Fibroblast of skin of abdomen (primary cell): ENCODE measurements around the gene ADAP1.
"Not testable (repeated sequence)": the region's sequence is repeated elsewhere in the genome, so short reads cannot be mapped to it uniquely, and the experiment has no call there.

Source experiments
- DNase-seq: peaks from one replicate; pipeline ENCODE4 v3.0.0-alpha.2; 2013

Gene ADAP1

DNA sequence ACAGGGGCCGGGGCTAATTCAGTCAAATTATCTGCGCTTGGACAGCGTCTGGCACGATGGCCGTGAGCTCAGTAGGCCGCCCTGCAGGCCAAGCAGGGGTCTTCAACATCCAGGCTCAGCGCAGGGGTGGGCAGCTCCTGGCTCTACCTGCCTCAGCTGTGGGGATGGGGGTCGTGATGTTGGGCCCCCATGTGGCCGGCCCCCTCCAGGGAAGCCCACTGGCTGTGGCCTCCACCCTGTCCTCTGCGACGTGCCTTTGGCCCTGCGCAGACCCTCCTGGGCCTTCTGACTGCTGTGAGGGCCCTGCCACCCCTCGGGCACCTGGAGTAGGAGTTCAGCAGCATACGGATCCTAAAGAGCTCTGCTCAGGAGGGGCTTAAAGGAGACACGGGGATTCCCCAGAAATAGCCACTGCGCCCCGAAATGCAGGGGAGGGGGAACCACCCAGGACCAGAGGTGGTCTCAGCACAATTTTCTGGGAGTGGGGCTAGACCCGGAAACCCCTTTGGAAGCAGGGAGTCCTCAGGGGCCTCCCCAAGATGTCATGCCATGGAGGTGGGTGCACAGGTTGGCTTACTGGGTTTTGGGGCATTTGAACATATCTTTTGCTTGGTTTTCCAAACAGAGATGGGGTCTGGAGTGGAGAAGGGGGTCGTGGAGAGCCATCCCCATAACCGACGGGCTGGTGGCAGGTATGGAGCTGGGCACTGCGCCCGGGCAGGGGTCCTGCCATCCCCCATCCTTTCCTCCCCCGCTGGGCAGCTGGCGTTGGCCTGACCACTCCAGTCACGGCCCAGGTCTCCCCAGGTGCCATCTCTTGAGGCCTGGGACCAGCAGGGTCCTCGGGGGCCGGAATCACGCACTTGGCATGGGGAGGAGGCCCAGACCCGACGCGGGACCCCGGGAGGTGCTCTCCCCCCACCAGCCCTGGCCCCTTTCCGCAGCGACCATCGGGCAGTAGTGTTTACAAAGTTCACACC lies 4.0 kb upstream of the ADAP1 start:
- no peak for DNase-seq

DNA sequence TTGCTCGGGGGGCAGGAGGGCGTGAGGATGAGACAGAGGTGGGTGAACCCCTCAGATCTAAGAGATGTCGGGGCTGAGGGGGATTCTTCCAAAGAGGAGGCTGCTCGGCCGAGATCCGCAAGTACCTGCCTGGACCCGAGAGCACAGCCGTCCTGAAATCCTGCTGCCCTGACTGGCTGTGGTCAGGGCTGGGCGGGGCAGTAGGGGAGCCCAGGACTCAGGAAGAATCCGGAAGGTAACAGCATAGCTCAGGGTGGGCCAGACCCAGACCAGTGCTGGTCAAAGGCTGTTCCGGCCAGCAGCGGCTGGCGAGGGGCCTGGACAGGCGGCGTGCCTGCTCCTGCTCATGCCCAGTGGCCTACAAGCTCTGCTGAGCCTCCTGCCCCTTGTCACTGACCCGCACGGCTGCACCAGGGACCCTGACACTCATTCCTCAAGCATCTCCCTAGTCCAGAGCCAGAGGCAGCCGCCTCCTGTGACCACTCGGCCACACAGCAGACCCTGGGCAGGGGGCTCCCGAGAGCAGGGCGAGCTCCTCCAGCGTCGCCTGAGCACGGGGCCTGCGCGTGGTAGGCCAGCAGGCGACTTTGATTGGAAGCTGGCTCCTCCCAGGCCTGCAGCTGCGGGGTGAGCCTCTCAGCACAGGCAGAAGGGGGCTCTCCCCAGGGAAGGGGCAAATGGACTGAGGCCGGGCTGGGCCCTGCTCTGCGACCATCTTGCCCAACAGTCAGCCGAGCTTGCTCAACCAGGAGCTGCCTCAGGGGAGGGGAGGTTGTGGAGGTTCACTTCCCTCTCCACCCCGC lies 3.1 kb upstream of the ADAP1 start:
- DNase-seq, result no peak

DNA sequence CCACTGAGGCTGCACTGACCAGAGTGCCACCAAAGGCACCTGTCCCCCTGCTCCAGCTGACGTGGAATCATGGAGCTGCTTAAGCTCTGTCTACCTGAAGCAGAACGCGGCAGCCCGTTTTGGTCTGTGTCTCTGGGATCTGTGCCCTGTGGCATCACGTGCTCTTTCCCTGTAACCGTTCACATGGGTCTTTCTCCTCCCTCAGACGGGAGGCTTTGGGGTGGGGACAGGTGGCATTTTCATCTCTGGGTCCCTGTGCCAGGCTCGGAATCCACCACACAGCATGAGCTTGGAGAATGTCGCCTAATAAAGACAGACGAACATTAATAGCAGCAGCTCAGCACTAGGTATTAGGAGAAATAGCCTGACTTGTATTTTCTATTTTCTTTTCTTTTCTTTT lies 1.6 kb upstream of the ADAP1 start:
- no peak for DNase-seq

DNA sequence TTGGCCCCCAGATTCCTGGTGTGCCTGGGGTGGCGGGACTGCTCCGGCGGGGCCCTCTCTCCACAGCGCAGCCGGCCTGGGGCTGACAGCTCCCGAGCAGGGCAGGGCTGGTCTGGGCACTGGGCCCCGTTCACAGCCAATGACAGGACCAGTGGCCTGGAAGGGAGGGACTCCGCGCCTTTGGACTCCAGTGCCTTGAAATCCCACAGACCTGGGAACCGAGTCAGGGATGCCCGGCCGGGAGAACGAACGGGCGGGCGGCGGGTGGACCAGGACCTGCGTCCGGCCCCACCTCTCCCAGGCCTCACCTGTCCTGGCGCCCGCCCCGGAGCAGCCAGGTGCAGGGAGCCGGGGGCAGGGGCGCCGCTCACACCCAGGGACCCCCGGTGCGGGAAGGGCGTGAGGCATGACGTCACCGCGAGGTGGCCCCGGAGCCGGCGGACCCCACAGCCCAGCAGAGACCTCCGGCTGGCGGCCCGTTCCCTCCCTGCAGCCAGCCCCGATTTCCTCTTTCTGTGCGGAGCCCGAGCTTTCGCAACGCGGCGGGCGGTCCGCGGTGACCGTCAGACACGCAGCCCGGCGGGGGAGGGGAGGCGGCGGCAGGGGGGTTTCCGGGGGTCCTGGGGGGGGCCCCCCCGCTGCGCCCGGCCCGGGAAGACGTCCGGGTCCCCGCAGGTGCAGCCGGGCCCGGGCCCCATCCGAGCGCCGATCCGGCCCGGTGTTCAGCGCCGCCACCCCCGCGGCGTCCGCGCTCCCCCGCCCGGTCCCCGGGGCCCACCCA lies 743 bp downstream of the ADAP1 start:
- DNase-seq, result no peak

DNA sequence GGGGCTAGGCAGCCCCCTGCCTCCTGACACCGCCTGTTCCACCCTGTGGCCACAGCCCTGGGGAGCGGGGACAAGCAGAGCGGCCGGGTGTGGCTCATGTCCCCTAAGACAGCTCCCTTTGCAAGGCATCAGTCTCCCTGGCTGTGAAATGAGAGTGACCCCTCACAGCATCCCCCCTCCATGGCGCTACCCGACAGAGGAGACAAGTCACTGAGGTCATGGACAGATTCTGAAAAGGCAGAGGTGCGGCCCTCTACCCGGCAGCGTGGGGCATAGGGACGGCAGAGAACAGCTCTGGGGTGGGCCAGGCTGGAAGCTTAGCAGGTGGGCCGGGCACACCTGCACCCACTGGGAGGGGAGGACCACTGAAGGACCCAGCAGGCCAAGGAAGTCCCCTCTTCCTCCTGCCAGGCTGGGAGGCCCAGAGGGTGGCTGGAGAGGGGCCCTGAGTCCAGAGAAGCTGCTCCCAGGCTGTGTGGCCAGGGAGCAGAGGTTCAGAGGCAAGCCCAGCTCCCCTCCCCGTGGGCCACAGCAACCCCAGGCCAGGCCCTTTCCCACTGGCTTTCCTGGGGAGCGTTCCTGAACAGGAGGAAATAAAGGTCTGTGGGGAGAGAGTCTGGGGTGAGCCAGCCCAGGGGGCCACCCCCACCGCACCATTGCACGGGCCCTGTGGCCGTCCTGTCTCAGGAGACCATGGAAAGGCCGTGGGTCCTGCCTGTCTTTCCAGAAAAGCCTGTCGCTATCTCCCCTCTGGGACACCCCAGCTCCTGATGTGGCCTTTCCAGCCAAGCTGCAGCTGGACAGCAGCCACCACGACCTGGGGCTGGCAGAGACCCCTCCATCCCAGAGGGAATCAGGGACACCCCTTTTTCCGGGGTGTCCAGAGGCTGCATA lies 1.7 kb downstream of the ADAP1 start:
- no peak for DNase-seq

DNA sequence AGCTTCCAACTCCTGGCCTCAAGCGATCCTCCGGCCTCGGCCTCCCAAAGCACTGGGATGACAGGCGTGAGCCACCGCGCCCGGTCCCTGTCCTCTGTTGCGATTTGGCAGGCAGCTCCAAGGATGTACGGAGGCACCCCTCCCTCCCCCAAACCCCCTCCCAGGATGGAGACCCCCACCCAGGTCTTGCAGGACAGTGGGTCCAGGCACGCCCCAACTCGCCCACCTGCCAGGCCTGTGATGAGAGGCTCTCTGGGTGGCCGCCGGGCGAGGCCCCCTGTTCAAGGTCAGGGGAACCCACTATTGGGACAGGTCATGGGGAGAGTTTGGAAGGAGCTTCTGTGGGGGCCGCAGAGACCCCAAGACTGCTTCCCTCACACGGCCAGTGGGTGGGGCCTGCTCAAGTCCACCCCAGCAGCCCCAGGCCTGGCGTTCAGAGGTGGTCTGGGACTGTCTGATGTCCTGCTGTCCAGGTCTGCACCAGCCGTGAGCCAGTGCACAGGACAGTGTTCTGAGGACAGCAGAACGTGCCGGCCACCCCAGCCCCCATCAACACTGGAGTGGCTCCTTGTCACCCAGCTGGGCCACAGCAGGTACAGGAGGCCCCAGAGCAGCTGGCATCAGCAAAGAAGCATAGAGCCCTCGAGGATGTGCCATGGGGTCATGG lies 2.5 kb downstream of the ADAP1 start:
- no peak for DNase-seq

DNA sequence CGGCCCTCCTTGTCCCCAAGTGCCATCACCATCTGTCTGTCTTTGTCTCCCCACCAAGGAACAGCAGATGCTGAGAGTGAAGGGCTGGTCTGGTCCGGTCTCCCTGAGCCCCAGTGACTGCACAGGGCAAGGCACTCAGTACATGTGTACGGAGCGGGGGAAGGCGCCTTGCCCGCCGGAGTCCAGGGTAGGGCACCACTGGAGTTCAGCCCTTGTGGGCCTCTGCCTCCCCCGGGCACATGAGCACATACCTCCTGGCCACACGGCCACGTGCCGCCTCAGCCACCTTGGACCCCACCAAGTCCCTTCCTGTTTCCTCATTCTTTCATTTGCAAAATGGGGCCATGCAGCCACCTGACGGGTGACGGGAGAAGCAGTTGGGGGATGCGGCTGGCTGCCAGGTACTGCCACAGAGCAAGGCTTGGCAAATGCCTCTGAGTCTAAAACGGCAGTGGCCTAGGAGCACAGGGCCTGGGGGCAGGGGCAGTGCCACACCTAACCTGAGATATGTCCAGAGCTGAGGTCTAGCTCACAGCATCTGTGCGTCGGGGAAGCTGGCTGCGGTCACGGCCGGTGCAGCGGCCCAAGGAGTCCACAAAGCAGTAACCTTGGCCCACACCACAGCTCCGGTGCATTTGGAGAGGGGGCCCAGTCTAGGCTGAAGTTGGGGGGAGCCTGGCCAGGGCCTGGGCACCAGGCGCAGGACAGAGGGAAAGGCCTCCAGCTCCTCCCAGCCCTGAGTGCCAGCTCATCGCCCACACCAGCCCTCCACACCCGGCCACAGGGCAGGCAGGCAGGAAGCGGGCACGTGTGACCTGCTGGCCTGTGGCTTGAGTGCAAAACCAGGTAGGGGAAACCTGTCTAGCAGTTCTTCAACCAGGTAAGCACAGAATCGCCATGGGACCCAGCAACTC lies 5.2 kb downstream of the ADAP1 start:
- DNase-seq, result no peak

DNA sequence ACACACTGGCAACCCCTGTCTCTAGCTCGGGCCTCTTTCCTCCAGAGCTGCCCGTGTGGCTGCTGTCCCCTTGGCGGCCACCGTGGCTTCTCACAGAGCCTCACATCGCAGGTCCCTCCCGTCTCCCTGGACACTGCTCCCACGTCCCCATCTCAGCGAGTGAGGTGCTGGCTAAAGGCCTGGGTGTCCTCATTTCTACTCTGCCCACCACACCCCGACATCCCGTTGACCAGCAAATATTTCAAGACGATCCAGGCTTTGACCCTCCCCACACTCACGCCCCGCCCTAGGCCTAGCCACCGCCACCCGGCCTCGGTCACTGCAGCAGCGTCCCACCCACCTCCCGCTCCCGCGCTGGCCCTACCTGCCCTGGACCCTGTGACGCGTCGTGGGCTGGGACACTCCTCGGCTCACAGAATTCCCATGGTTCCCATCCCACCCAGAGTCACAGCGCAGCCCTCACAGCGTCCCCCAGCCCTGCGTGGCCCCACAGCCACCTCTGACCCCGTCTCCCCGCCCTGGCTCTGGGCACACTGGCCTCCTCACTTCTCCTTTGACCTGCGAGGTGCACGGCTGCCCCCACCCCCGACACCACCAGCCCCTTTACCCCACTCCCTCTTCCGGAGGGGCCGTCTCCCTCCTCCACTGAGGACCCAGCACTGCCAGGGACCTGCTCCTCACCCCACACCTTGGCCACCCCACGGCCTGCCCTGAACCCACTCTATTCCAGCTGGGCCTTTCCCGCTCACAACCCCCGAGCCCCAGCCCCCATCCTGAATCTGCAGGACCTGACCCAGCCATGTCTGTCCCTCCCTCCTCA lies 6.9 kb downstream of the ADAP1 start:
- no peak for DNase-seq

DNA sequence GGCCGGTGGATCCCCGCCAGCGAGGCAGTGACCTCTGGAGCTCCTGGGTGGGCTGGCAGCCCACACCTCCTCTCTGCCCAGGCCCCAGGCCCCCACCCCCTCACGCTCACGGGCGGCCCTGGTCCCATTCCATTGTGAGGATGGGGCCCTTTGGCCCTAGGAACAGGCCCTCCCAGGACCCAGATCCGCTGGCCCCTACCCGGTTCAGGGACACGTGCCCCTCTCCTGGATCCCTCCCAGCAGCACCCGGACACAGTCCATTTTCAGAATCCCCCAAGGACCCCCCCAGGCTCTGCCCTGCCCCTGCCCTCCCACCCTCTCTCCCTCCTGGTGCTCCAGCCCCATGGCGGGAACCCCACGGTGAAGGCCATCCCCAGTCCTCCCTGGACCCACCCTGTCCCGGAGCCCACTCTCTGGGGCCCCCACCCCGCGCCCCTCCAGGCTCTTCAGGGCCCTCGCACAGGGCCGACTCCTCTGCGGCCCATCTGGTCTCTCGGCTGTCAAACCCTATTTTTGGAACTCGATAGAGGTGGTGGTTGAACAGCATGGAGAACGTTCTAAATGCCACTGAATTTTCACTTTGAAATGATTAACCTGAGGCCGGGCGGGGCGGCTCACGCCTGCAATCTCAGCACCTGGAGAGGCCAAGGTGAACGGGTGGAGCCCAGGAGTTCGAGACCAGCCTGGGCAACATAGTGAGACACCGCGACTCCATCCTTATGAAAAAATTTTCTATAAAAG lies 8.1 kb downstream of the ADAP1 start:
- DNase-seq, result no peak

DNA sequence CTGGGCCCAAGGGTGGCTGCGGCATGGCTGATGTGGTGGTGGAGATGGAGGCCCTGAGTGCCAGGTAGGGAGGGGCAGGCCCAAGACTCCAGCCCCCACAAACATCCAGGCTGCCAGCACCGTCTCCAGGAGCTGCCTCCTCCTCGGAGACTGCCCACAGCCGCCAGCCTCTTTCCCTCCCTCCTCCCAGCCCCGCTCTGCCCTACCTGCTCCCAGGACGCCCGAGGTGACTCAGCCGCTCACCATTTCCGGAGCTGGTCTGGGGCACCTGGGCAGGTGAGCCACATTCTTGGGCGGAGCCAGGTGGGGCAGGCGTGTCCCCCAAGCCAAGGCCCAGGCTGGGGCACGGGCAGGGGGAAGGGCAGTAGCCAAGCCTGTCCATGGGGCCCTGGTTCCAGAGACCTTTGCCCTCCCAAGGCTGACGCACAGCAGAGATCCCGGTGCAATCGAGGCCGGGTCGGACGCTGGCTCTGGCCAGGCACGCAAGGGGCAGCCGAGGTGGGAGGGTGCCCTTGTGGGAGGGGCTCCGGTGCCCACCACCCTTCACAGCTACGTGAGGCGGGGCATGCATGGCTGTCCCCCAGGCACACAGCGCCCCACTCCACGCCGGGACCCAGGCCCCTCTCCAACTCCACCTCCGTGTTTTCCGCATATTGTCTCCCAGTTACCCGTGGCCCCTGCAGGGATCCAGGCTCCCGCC lies 8.8 kb downstream of the ADAP1 start:
- DNase-seq, result no peak

DNA sequence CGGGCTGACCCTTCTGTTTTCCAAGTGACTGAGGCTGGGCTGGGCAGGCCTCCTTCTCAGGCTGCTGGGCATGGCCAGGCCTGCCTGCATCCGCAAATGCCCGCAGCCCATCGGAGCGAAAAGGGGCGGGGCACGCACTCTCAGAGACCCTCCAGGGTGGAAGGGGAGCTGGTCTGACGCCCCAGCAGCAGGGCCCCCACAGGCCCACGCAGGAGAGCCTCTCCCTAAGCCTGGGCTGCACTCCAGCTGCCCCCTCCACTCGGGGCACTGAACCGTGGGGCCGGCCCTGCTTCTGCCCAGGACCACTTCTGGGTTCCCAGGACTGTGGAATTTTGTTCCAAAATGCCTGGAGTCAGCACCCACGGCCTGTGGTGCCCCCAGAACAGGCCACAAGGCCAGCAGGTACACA lies 9.3 kb downstream of the ADAP1 start:
- DNase-seq, result no peak

DNA sequence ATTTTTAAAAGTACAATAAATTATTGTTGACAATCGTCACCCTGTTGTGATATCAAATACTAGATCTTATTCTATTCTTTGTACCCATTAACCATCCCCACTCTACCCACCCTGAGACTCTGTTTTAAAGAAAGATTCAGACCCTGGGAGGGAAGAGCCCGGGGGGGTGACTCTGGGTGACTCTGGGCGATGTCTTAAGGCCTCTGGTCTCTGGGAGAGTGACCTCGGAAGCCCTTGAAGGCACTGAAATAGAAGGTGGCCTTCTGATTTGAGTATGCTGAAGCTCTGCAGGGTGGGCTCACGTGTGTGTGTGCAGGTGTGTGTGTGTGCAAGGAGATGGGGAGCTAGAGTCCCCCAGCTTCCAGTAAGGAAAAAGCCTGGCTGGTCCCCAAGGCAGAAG lies 9.7 kb downstream of the ADAP1 start:
- DNase-seq, result no peak

DNA sequence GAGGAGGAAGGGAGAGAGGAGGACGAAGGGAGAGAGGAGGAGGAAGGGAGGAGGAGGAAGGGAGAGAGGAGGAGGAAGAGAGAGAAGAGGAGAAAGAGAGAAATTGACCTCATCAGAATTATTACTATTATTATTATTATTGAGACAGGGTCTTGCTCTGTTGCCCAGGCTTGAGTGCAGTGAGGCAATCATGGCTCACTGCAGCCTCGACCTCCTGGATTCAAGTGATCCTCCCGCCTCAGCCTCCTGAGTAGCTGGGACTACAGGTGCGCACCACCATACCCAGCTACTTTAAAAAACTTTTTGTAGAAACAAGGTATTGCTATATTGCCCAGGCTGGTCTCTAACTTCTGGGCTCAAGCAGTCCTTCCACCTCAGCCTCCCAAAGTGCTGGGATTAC lies 10.7 kb downstream of the ADAP1 start:
- not testable (repeated sequence) for DNase-seq

DNA sequence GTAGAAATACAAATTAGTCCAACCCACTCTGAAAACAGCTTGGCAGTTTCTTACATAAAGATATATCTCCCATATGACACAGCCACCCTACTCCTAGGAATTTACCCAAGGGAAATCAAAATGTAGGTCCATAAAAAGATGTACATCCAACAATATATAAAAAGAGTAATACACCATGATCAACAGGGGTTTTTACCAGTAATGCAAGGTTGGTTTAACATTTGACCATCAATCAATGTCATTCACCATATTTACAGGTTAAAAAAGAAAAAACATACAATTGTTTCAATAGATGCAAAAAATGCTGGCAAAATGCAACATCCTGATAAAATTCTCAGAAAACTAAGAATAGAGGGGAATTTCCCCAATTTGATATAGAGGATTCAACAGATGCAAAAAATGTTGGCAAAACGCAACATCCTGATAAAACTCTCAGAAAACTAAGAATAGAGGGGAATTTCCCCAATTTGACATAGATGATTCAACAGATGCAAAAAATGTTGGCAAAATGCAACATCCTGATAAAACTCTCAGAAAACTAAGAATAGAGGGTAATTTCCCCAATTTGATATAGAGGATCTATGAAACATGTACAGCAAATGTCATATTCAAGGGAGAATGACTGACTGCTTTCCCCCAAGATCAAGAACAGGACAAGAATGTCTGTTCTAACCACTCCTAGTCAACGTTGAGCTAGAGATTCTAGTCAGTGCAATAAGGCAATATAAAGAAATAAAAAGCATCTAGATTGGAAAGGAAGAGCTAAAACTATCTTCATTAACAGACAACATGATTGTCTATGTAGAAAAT lies 13.7 kb downstream of the ADAP1 start:
- no peak for DNase-seq

DNA sequence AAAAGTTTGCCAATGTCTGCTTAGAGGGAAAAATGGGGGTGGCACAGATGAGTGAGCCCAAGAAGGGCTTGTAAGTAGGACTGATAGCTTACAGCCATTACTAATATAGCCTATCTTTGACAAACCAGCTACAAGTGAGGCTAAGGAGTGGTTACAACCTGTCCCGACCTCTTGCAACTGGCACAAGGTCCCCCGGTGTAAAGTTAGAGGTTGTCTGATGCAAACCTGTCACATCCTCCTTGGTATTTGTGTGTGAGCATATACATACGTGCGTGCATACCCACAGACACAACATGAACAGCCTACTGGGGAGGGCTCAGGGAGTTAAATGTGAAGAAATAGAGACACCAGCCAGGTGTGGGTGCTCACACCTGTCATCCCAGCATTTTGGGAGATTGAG lies 14.6 kb downstream of the ADAP1 start:
- no peak for DNase-seq

DNA sequence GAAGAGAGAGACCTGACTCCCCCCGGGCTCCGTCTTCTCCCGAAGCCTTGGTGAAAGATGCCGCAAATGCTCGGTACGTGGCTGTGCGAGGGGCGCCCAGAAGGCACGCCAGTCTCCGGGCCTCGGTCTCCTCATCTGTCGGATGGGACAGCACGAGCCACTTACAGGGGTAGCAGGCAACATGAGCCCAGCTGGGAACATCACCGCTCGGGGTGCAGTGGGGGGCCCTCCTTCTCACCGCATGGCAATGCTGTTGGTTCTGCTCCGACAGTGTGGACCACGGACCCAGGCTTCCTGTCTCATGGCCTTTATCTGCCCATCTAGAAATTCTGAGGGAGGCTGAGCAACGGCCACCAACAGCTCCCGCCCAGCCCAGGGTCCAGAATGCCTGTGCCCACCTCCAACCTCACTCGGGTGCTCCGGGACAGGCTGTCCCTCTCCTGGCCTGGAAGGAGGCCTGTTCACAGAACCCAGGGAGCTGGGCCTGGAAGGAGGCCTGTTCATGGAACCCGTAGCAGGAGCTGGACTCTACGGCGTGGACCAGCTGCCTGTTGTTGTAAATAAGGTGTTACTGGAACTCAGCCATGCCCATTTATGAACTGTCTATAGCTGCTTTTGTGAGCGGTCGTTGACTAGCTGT lies 15.8 kb downstream of the ADAP1 start:
- no peak for DNase-seq
